Measurements from ENCODE around the gene SEPTIN8.
A peak's percentile ranks its signal among the peaks of the same experiment; 100 is the strongest.
"Not testable (repeated sequence)": the region's sequence is repeated elsewhere in the genome, so short reads cannot be mapped to it uniquely, and the experiment has no call there.

SEPTIN8 gene

GRCh38 chr5:132812123-132812765, 35.2 kb upstream of the SEPTIN8 start:
- no peak for DNase-seq

GRCh38 chr5:132810605-132811004, 33.6 kb upstream of the SEPTIN8 start:
- no peak for DNase-seq

- DNase-seq, result no peak
Observed at GRCh38 chr5:132808866-132809265, 31.8 kb upstream of the SEPTIN8 start.

- DNase-seq, result no peak
Observed at GRCh38 chr5:132808448-132808847, 31.4 kb upstream of the SEPTIN8 start.

GRCh38 chr5:132807163-132807838, 30.3 kb upstream of the SEPTIN8 start:
- DNase-seq, result no peak

- DNase-seq, result not testable (repeated sequence)
Observed at GRCh38 chr5:132806804-132807162, 29.7 kb upstream of the SEPTIN8 start.

- DNase-seq, result not testable (repeated sequence)
Observed at GRCh38 chr5:132805872-132806271, 28.8 kb upstream of the SEPTIN8 start.

GRCh38 chr5:132804219-132804618, 27.2 kb upstream of the SEPTIN8 start:
- not testable (repeated sequence) for DNase-seq

- not testable (repeated sequence) for DNase-seq
Observed at GRCh38 chr5:132802685-132803066, 25.6 kb upstream of the SEPTIN8 start.

- DNase-seq, result no peak
Observed at GRCh38 chr5:132802044-132802684, 25.1 kb upstream of the SEPTIN8 start.

GRCh38 chr5:132800545-132800944, 23.5 kb upstream of the SEPTIN8 start:
- DNase-seq, result no peak

GRCh38 chr5:132799392-132799791, 22.4 kb upstream of the SEPTIN8 start:
- no peak for DNase-seq

GRCh38 chr5:132797651-132798050, 20.6 kb upstream of the SEPTIN8 start:
- no peak for DNase-seq

GRCh38 chr5:132791026-132791425, 14.0 kb upstream of the SEPTIN8 start:
- no peak for DNase-seq

- DNase-seq, result peak; percentile 7
Observed at GRCh38 chr5:132790201-132790865, 13.3 kb upstream of the SEPTIN8 start.

- DNase-seq, result peak; percentile 26
Observed at GRCh38 chr5:132788990-132789886, 12.2 kb upstream of the SEPTIN8 start.

- DNase-seq, result peak; percentile 22
Observed at GRCh38 chr5:132788508-132788907, 11.5 kb upstream of the SEPTIN8 start.

- peak; percentile 3 for DNase-seq
Observed at GRCh38 chr5:132787076-132787475, 10.0 kb upstream of the SEPTIN8 start.

- peak; percentile 13 for DNase-seq
Observed at GRCh38 chr5:132785864-132786263, 8.8 kb upstream of the SEPTIN8 start.

- DNase-seq, result peak; percentile 13
Observed at GRCh38 chr5:132785365-132785764, 8.3 kb upstream of the SEPTIN8 start.

GRCh38 chr5:132782101-132782500, 5.1 kb upstream of the SEPTIN8 start:
- DNase-seq, result peak; percentile 20

GRCh38 chr5:132781029-132781428, 4.0 kb upstream of the SEPTIN8 start:
- DNase-seq, result no peak

GRCh38 chr5:132780577-132780976, 3.5 kb upstream of the SEPTIN8 start:
- DNase-seq, result no peak

Data from activated CD8-positive, alpha-beta memory T cell treated with anti-CD3 and anti-CD28 coated beads, Interleukin-2, amount 50 U/mL, for 48 hours (primary cell).